Left forelimb (tissue), 1 donor: ENCODE data around the gene TRIOBP.
"Not testable (repeated sequence)": the region's sequence is repeated elsewhere in the genome, so short reads cannot be mapped to it uniquely, and the experiment has no call there.

Source experiments
- DNase-seq: peaks from one replicate; pipeline ENCODE4 v3.0.0-alpha.2; 2018; ENCODE audit warnings: low spot score

The TRIOBP gene, protein sequence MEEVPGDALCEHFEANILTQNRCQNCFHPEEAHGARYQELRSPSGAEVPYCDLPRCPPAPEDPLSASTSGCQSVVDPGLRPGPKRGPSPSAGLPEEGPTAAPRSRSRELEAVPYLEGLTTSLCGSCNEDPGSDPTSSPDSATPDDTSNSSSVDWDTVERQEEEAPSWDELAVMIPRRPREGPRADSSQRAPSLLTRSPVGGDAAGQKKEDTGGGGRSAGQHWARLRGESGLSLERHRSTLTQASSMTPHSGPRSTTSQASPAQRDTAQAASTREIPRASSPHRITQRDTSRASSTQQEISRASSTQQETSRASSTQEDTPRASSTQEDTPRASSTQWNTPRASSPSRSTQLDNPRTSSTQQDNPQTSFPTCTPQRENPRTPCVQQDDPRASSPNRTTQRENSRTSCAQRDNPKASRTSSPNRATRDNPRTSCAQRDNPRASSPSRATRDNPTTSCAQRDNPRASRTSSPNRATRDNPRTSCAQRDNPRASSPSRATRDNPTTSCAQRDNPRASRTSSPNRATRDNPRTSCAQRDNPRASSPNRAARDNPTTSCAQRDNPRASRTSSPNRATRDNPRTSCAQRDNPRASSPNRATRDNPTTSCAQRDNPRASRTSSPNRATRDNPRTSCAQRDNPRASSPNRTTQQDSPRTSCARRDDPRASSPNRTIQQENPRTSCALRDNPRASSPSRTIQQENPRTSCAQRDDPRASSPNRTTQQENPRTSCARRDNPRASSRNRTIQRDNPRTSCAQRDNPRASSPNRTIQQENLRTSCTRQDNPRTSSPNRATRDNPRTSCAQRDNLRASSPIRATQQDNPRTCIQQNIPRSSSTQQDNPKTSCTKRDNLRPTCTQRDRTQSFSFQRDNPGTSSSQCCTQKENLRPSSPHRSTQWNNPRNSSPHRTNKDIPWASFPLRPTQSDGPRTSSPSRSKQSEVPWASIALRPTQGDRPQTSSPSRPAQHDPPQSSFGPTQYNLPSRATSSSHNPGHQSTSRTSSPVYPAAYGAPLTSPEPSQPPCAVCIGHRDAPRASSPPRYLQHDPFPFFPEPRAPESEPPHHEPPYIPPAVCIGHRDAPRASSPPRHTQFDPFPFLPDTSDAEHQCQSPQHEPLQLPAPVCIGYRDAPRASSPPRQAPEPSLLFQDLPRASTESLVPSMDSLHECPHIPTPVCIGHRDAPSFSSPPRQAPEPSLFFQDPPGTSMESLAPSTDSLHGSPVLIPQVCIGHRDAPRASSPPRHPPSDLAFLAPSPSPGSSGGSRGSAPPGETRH (N-terminal part only)

DNA sequence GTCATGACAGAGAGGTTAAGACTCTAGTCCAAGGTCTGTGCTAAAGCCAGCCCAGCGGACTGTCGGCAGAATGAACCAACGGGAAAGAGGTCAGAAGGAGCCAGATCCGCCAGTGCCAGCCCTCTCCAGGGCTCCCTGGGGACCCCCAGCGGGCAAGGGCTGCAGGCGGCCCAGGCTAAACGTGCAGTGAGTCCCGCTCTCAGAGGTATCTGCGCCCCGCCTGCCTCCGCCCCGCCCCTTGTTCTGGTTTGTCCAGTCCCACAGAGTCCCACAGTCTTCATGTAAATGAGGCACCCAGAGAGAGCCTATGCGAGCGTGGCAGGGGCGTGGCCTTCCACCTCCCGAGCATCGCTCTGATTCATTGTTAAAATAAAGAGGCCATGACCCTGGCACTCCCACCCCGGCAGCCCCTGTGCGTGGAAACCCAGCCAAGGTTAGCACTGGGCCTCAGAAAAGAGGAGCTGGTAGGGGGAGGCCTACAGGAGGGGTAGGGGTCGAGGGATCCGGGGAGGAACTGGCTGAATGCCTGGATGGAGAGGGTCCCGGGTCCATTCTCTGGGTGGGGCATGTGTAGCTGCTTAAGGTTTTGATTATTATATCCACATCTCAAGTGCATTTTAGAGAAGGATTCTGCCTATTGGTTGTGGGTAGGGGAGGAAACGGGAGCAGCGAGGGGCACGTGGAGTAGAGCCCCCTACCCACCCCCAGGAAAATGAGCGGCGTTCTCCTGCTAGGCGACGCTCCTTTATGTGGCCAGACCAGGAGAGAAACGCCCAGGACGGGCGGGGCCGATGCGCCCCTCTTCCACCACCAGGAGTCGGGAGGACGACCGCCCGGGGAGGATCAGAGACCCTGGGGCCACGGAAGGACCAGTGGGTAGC is at the start of gene TRIOBP:
Gene TRIOBP (plus strand): TSS at position 392 of the 881 bp plus-strand sequence. CDS start 4,318 bp downstream, outside the sequence.
- DNase-seq: peak; percentile 94

DNA sequence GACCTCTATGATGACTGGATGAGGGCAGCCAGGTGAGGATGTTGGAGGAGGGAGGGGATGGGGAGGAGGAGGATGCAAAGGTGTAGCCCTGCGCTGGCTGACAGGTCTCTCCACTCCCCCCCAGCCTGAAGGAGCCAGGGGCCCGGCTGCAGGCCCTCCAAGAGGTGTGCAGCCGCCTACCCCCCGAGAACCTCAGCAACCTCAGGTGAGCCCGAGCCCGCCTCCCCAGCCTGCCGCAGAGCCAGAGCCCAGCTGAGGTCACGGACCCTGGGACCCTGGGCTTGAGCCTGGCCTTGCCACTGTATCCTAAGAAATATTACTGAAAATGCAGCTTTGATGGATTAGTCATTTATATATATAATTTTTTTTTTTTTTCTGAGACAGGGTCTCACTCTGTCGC is 49.5 kb upstream of the TRIOBP start:
- DNase-seq: no peak

DNA sequence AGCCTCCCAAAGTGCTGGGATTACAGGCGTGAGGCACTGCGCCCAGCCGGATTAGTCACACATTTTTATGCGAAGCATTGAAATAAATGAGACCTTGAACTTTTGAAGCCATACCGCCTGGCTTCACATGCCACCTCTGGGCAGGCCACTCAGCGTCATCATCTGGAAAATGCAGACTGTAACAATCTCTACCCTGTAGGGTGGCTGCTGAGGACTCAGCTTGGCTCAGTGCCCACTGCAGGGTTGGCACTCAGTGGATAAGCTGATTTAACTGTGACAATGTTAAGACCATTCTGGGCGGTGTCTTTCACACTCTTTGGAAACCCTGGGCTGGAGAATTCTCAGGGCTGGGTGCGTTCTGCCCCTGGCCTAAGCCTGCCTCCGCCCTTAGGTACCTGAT is 48.9 kb upstream of the TRIOBP start:
- no peak for DNase-seq

DNA sequence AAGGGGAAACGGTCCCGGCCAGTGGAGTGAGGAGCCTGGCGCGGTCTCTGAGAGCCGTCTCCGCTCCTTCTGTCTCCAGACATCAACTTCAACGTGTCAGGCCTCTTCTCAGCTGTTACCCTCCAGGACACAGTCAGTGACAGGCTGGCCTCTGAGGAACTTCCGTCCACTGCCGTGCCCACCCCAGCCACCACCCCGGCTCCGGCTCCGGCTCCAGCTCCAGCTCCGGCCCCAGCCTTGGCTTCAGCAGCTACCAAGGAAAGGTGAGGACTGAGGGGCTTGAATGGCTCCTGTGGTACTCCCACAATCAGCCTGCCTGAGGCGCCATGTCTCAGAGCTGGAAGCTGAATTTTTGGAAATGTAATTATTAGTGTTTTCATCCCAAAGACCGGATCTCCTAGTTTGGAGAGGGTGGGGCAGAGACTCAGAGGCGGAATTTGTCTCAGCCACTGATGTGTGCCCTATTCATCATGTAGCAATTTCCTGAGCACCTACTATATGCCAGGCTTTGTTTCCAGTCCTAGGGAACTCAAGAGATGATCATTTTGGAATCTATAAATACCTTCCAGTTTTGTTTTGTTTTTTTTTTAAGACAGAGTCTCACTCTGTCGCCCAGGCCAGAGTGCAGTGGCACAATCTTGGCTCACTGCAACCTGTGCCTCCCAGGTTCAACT is 46.2 kb upstream of the TRIOBP start:
- DNase-seq: no peak

DNA sequence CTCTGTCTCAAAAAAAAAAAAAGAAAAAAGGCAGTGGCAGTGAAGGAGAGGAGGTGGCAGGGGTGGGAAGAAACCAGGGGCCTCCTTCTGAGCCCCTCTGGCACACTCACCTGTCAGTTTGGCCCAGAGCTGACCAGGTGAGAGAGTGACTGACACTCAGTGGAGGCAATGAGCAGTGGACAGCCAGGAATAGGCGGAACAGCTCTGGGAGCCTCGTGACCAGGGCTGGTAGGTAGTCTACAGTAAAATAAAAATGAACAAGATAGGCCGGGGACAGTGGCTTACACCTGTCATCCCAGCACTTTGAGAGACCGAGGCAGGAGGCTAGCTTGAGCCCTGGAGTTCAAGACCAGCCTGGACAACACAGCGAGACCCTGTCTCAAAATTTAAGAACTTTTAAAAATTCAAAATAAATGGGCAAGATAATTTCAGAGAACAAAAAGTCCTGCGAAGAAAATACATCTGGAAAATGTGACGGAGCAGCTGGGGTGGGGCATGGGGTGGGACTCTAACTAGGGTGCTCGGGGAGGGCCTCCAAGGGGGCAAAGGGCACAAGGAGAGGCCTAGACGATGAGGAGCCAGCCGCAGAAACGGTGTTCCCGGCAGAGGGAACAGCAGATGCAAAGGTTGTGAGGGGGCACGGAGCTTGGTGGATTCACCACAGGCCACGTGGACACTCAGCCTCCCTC is 42.1 kb upstream of the TRIOBP start:
- no peak for DNase-seq

DNA sequence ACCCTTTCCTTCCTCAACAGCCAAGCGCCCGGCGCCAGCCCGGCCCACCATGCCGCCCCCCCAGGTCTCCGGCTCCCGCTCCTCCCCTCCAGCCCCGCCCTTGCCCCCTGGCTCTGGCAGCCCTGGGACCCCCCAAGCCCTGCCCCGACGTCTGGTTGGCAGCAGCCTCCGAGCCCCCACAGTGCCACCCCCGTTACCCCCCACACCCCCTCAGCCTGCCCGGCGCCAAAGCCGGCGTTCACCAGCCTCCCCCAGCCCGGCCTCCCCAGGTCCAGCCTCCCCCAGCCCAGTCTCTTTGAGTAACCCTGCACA is 41.6 kb upstream of the TRIOBP start:
- DNase-seq: no peak

DNA sequence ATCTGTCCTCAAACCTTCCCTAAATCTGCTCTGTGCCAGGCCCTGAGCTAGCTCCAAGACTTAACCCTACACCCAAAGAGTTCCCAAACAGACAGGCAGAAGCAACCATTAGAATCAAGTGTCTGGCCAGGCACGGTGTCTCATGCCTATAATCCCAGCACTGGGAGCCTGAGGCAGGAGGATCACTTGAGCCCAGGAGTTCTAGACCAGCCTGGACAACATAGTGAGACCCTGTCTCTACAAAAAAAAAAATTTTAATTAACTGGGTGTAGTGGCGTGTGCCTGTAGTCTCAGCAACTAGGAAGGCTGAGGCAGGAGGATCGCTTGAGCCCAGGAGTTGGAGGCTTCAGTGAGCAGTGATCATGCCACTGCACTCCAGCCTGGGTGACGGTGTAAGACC is 40.3 kb upstream of the TRIOBP start:
- DNase-seq: not testable (repeated sequence)

DNA sequence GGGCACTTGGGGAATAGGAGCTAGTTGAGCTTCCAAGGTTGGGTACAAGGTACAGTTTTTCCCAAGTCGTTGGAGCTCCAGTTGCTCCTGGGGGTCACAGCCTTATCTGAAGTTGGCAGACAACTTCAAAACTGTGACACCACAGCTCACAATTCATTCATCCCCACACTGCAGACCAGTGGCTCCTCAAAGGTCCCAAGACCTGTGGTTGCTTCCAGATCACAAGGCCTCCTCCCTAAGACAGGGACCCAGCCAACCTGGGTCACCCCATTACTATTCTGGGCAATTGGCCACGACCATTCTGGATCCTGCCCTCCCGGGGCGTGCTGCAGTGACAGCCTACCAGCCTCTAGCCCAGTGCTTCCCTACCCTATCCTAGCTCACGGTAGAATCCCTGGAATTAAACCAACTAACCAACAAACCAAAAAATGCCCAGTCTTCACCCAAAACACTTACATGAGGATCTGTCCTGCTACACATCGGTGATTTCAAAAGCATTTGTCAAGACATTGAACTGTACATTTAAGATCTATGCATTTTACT is 39.2 kb upstream of the TRIOBP start:
- no peak for DNase-seq

DNA sequence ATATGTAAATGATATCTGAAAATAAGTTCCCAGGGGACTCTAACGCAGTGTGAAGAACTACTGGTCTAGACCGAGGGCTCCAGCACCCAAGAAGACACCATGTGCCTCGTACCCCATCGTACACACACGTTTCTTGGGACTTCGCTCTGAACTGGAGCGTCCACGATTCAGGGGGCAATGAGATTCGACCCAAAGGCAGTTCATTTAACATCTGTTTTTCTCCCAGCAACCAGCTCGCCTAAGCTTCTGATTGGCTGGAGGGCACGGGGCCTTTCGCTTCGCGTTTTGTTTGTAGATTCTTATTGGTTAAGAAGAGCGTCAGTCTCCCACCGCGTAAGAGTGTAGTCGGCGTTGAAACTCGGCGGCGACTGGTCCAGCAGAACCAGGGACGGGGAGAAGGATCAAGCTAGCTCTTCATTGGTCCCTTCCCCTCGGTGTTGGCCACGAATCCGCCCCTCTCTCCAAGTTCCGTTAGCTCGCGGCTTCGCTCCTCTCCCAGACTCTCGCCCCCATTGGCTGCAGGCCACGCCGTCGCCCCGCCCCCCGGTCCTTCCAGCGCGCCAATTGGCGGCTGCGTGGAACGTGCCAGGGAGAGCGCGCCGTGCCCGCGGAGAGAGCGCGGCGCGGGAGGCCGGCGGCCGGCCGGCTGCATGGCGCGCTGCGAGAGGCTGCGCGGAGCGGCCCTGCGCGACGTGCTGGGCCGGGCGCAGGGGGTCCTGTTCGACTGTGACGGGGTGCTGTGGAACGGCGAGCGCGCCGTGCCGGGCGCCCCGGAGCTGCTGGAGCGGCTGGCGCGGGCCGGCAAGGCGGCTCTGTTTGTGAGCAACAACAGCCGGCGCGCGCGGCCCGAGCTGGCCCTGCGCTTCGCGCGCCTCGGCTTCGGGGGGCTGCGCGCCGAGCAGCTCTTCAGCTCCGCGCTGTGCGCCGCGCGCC is 38.4 kb upstream of the TRIOBP start, which contains the start of gene PDXP:
Gene PDXP (plus strand): TSS at position 591 of the 933 bp plus-strand sequence. CDS start 60 bp downstream, at position 651.
- peak; percentile 100 for DNase-seq

DNA sequence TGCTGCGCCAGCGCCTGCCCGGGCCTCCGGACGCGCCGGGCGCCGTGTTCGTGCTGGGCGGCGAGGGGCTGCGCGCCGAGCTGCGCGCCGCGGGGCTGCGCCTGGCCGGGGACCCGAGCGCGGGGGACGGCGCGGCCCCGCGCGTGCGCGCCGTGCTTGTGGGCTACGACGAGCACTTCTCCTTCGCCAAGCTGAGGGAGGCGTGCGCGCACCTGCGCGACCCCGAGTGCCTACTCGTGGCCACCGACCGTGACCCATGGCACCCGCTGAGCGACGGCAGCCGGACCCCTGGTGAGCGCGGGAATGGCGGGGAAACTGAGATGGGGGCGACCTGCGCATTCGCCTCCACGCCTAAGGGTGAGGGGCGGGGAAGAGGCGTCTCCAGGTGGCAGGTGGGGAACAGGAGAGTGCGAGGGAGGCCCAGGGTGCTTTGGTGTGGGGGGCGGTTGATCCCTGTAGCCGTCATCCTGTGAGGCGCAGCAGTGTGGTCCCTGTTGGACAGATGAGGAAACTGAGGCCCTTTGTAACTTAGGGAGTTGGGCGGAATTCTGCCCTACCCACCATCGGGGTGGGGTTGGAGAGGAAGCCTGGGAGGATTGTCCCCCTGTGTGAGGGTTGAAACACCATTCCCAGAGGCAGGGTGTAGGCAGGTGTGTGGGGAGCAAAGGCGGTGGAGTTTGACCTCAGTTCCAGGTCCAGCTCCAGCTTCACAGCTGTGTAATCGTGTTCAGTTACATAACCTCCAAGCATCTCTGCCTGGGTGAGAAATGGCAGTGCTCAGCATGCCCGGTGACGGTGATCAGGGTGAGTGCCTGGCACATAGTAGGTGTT is 37.6 kb upstream of the TRIOBP start:
- DNase-seq: no peak

DNA sequence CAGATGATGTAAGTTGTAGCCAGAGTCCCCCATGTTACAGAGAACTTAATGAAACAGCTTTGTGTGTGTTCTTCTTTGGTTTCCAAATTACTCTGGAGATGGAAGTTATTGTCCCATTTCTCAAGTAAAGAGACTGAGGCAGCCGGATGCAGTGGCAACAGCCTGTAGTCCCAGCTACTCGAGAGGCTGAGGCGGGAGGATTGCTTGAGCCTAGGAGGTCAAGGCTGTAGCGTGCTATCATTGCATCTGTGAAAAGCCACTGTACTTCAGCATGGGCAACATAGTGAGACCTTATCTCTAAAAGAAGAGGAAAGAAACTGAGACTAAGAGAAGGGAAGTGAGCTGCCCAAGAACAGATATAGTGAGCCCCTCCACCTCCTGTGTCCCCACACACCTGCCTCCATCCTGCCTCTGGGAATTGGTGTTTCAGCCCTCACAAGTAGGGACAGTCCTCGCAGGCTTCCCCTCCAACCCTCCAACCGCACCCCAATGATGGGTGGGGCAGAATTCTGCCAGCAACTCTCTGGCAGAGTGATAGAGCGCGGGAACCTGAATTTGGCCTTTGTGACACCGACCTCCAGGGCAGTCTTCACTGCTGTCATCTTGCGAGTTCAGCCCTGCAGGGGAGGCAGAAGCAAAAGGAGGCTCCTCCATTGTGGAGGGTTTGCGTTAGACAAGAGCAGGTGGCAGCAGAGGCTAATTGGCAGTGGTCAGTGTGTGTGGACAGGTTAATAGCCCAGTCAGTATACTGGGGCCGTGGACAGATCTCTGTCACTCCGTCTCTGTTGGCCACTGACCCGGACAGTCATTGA is 36.7 kb upstream of the TRIOBP start:
- no peak for DNase-seq

DNA sequence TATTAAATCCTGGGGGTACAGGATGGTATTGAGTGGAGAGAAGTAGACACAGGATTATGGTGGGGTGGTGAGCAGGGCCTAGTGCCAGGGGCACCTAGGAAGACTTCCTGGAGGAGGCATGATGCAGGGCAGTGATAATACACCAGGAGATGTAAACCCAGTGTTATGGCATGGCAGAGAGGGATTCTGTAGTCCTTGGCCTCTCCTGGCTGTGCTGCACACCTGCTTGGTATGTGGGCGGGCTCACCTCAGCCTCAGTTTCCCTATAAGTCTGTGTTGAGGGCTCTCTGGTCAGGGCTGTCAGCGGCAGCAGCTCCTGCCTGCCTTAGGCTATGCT is 36.2 kb upstream of the TRIOBP start:
- no peak for DNase-seq

DNA sequence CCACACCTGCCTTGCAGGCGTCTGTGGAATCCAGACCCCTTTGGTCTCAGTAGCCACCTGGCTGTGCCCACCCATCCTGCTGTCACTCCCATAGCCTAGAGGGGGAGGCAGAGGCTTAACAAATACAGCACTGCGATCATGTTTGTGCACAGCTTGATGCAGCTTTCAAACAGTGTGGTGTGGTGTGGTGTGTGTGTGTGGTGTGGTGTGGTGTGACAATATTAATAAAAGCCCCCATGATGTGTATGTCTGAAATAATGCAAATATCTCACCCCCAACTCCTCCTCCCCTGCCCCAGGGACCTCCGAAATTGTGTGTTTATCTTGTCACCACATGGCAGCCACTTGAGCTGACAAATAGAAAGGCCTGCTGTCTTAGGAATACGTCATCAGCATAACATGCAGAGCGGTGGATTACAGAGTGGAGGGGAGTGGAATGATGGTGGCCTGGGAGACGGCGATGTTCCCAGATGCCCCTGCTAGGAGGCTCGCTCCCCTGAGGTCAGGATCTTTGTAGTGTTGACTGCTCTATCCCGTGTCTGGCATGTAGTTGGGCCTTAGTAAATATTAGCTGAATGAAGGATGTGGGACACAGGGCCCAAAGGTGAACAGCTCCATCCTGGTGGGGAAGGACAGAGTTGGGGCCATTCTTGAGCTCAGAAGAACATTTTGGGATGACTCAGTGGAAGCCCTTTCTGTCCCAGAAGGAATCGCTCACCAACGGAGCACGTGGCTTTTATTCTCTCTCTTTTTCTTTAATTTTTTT is 35.5 kb upstream of the TRIOBP start:
- no peak for DNase-seq

DNA sequence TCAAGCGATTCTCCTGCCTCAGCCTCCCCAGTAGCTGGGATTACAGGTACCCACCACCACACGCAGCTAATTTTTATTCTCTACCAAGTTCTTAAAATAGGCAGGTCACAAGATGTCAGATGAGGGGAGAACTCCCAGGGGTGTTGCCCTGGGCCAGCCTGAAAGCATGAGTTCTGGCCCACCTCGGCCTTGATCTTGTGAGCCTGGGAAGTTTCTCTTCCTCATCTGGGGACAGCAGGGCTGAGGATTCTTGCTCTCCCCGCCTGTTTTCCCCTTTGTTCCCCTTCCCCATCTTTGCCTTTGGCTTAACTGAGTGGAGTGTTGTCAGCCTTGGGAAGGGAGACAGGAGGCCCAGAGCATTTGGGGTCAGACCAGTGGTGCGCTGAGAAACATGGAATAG is 34.8 kb upstream of the TRIOBP start:
- DNase-seq: no peak

DNA sequence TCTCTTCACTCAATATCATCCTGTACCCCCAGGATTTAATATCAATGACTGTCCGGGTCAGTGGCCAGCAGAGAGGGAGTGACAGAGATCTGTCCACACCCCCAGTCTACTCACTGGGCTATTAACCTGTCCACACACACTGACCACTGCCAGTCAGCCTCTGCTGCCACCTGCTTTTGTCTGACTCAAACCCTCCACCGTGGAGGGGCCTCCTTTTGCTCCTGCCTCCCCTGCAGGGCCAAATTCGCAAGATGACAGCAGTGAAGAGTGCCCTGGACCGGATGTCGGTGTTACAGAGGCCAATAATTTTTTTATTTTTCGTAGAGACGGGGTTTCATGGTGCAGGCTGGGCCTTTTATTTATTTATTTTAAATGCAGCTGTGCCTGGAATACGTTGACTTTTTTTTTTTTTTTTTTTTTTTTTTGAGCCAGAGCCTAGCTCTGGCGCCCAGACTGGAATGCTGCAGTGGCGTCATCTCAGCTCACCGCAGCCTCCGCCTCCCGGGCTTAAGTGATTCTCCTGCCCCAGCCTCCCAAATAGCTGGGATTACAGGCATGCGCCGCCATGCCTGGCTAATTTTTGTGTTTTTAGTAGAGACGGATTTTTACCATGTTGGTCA is 33.2 kb upstream of the TRIOBP start:
- DNase-seq: no peak
